ENCODE data around the gene TSEN15.

TSEN15 gene

DNA sequence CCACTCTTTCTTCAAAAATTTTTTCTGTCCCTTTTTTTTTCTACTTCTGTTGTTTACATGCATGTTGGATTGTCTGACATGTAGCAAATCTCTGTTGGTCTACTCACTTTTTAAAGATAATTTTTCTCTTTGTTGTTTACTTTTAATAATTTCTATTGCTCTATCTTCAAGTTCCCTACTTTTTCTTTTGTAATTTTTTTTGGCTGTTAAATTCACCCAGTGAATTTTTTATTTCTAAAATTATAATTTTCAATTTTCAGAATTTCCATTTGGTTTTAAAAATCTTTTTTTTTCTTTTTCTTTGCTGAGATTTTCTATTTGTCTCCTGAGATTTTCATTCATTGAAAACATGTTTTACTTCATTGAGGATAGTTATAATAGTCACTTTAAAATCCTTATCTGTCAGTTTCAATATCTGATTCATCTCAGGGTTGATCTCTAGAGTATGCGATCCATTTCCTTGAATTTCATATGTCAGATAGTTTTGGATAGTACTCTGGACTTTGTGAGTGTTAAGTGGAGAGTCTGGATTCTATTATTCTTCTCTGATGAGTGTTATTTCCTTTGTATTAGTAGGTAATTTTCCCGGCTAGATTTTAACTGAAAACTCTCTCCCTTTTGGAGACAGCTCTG is 1.6 kb upstream of the TSEN15 start:
- DNase-seq = no peak
- in situ Hi-C loops (cut with MboI; ENCODE audit: low pct_unique_long_range_greater_than_20kb, low sequenced_read_pairs) = no loop called here

DNA sequence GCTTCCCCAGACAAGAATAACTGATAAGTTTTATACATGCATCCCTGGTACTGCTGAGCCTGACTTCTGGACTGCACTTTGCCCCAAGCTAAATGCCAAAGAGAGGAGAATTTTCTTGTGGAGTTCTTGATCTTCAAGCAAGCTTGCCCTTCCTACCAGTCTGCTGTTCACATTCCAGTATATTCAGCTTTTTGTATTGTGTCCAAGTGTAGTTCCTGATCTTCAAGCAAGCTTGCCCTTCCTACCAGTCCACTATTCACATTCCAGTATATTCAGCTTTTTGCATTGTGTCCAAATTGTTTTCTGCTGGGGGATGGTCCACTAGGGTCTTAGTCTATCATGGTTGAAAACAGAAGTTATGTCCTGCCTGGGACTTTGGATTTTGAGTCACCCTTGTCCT is 894 bp upstream of the TSEN15 start:
- in situ Hi-C loops (cut with MboI; ENCODE audit: low pct_unique_long_range_greater_than_20kb, low sequenced_read_pairs) = no loop called here
- no peak for DNase-seq

DNA sequence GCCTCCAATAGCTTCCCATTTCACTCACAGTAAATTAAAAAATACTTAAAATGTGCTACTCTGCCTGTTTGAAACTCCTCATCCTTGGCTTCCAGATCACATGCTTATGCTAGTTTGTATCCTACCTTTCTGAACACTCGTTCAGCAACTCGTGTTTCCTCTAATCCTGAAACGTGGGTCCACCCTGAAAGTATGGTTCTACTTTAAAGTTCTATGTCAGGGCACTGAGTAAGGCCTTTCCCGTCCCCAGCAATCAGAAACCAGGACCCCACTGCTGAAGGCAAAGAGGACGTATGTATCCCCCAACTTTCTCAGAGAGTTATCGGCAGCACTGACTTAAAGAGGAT is 419 bp upstream of the TSEN15 start:
- DNase-seq = no peak
- in situ Hi-C loops (cut with MboI; ENCODE audit: low pct_unique_long_range_greater_than_20kb, low sequenced_read_pairs) = no loop called here

DNA sequence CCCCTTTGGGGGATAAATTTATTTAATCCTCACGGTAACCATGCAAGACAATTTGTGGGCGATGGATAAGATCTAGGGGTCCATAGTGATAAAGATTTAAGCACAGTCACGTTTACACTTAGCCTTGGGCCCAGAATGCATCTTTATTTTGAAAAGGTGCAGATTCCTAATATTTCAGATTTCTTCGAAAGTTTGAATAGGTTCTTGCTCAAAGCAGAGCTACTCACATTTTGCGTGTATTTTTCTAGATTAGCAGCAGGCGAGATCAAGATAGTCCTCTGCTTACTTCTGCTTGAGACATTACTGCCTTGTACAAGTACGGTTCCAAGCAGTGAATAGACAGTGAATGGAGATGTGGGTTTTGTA is 647 bp downstream of the TSEN15 start:
- DNase-seq = no peak
- in situ Hi-C loops (cut with MboI; ENCODE audit: low pct_unique_long_range_greater_than_20kb, low sequenced_read_pairs) = no loop called here

DNA sequence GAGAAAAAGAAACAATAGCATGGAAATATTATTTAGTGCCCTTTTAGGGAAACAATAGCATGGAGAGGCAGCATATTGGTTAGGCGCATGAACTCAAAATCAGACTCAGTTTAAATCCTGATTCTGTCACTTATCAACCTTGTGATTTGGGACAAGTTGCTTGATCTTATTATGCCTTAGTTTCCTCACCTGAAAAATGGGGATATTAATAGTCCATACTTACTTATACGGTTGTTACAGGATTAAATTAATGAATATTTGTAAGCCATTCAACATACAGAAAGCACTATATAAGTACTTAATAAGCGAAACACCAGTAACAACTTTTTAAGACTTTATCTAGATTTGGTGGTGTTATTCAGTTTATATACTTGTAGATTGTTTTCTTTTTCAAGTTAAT is 1.2 kb downstream of the TSEN15 start:
- no peak for DNase-seq

DNA sequence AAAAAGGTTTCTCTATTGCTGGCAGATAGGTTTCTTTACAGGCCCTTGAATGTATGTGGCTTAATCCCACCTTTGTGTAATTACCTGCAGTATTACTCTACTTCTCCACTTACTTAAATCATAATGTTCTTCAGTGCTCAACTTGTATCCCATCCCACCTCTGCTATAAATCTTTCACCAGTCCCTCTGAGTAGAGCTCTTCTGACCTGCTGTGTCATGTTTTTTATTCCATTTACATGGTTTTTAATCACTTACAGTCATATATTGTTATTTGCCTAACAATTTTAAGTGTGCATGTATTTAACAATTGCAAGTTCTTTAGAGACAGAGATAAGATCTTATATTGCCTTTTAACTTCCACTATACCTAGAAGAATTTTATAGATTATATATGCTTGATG is 2.4 kb downstream of the TSEN15 start:
- in situ Hi-C loops (cut with MboI; ENCODE audit: low pct_unique_long_range_greater_than_20kb, low sequenced_read_pairs) = no loop called here
- DNase-seq = no peak

More for the DNA sequence above, 1.2 kb downstream of the TSEN15 start:
- in situ Hi-C loops (cut with MboI; ENCODE audit: low pct_unique_long_range_greater_than_20kb, low sequenced_read_pairs) = no loop called here

DNA sequence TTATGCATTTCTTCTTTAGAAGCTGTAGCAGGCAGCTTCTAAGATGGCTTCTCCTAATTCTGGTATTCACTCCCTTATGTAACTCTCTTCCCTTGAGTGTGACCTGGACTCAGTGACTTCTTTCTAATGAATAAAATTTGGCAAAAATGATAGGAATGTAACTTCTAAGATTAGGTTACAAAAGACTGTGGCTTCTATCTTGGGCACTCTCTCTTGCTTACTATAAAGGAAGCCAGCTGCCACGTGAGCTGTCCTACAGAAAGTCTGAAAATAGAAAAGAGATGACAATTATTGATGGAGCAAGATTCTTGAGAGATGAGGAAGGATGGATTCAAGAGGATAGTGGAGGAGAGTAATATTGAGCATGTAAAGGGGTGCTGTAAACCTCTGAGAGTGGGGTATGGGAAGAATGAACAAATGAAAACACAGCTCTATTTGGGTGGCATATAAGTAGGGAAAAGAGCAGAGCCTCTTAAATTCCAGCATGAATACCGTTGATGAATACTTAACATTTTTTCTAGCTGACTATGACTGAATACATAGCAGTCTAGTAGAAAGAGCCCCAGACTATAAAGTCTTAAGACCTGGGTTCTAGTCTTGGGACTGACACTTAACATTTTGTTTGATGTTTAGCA is 5.5 kb downstream of the TSEN15 start:
- in situ Hi-C loops (cut with MboI; ENCODE audit: low pct_unique_long_range_greater_than_20kb, low sequenced_read_pairs) = no loop called here
- no peak for DNase-seq

DNA sequence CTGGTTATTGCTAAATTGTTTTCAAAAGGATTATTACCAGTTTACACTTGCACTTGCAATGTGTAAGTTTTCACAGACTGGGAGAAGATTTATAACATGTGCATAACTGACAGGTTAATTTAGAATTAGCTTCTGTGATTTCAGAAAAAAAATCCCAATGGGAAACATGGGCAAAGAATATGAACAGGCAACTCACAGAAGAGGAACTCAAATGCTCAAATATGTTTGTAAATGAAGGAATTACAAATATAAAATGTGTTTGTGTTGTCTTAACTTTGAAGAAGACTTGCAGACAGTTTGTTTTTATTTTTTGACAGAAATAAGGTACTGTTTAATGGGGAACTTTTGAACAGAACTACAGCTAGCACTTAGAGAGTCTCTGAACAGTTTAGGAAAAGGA is 8.4 kb downstream of the TSEN15 start:
- DNase-seq = no peak

DNA sequence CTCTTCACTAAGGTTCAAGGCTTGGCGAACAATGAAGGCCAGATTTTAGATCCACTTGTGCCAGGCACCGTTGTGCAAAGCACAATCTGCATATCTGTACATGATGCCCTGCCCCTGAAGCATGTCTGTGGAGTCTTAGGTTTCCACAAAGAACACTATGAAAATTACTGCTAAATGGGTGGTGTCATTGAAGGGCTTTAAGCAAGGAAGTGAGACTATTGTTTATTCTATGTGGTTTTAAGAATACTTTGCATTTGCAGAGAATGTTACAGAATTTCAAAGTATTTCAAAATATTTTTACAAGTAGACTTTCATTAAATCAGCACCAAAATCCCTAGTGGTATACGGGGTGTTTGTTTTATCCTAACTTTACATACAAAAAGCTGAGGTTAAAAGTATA is 8.8 kb downstream of the TSEN15 start:
- in situ Hi-C loops (cut with MboI; ENCODE audit: low pct_unique_long_range_greater_than_20kb, low sequenced_read_pairs) = no loop called here
- DNase-seq = no peak

More for the DNA sequence above, 8.4 kb downstream of the TSEN15 start:
- in situ Hi-C loops (cut with MboI; ENCODE audit: low pct_unique_long_range_greater_than_20kb, low sequenced_read_pairs) = no loop called here

DNA sequence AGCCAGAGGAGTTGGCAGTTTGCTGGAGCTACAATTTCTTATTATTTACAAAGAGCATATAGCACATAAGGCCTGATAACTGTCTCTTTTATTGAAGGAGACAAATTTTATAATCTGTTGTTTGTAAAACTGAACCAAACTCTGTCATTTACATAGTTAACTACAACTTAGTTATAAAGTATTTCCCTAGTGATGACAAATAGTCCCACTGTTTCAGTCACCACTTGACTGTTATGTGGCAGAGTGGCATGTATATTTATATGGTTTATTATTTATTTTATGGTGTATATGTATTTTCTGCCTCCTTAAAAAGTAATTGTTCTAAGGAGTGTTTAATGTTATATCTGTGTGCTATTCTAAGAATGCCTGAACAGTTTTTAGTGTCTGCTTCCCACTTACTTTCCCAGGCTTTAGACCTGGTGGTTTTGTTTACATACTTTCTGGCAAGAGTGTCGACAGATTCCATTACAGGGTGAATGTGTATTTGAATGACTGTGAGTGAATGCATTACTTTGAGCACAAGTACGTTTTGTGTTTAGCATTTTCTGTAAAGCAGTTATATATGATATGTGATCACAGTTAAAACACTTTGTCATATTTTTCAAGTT is 10.0 kb downstream of the TSEN15 start:
- no peak for DNase-seq
- in situ Hi-C loops (cut with MboI; ENCODE audit: low pct_unique_long_range_greater_than_20kb, low sequenced_read_pairs) = no loop called here

DNA sequence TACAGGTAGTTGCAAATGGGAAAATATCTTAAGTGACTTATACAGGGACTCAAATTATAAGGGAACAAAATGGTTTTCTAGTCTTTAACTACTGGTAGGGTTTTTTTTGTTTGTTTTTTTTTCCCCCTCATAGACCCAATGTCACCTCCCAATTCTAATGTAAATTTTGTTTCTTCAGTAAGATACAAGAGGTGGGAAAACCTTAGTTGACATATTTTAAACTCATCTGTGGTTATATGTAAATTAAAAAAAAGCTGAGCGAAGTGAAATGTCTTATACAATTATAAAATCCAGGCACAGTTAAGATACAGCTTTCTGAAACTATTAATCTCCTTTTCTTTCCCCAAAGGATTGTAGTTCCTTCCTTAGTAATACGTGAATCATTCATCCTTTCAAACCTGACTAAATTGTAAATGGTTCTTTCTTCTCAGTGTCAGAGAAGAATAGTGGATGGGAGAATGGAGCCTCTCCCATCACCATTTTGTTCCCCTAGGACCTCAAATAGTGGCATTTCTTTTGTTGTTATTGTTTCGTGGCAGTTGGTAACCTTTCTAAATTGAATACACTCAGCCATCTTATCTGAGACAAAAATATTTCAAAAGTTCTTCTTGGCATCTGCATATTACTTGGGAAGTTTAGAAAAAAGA is 11.2 kb downstream of the TSEN15 start:
- no peak for DNase-seq
- in situ Hi-C loops (cut with MboI; ENCODE audit: low pct_unique_long_range_greater_than_20kb, low sequenced_read_pairs) = no loop called here

DNA sequence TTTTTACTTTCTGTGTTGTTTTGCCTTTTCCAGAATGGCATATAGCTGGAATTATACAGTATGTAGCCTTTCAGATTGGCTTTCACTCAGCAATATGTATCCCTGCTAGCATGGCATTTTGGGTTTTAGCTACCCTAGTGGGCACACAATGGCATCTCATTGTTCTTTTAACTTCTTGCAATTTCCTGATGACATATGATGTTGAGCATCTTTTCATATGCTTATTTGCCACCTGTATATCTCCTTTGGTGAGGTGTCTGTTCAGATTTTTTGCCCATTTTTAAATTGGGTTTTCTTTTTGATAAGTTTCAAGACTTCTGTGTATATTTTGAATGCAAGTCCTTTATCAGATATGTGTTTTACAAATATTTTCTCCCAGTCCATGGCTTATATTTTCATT is 14.0 kb downstream of the TSEN15 start:
- in situ Hi-C loops (cut with MboI; ENCODE audit: low pct_unique_long_range_greater_than_20kb, low sequenced_read_pairs) = no loop called here
- DNase-seq = no peak

DNA sequence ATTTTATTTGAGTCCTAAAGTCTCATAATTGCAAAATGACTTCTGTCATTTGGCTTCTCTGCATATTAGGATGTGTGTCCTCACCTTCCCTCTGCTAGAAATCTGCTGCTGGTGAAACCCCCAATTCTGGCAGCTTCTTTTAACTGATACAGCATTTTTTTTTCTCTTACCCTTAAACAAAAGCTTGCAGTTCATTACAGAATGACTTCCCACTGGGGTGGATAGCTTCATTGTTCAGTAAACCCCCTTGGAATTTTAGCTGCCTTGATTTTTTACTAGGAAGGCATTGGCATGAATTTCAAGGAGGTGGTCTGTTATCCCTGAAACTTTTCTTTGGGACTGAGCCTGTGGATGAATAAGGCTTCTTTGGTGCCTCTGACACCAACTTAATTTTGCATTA is 16.8 kb downstream of the TSEN15 start:
- in situ Hi-C loops (cut with MboI; ENCODE audit: low pct_unique_long_range_greater_than_20kb, low sequenced_read_pairs) = no loop called here
- DNase-seq = no peak

DNA sequence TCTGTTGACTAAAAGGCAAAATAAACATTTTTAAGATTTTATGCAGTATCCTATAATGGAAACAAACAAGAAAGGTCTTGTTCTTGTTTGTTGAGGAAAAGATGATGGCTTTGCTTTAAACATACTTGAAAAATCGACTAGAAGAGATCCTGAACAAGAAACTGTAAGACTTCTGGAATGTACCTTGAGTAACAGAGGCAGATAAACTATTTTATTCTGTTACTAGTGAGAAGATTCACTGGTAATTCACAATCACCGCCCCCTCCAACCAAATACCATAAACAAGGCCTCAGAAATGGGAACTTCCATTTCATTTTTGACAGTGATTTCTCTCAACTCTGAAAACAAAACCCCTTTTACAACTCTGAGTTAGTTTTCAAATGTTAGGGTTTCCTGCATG is 18.1 kb downstream of the TSEN15 start:
- DNase-seq = no peak

DNA sequence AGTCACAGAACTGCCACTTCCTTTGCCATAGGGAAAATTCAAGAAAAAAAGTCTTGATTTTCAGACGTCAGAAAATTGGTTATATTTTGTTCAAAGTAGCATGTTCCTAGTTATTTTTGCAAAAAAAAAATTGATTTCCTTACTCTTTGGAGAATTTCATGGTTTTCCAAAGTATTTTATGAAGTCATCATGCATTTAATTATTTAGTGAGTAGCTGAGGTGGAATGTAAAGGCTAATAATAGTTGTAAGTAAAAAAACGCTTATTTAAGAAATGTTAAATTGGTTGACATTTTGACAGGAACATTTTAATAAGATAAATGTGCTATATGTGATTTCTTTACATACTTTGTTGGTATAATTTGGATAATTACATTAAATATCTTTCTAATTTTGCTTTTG is 20.8 kb downstream of the TSEN15 start:
- DNase-seq = no peak
- in situ Hi-C loops (cut with MboI; ENCODE audit: low pct_unique_long_range_greater_than_20kb, low sequenced_read_pairs) = no loop called here

More for the DNA sequence above, 18.1 kb downstream of the TSEN15 start:
- in situ Hi-C loops (cut with MboI; ENCODE audit: low pct_unique_long_range_greater_than_20kb, low sequenced_read_pairs) = no loop called here

DNA sequence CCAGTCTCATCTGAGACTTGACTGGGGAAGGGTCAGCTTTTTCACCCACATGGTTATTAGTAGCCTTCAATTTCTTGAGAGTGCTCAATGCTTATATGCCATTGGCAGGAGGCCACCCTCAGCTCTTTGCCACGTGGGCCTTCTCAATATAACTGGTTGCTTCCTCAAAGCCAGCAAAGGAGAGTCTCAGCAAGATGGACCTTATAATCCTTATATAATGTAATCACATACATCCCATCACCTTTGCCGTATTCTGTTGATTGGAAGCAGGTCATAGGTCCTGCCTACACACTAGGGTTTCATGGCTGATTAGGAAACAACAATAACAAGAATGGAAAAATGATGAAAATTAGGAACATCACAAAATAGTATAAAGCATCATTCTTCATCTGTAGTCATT is 22.9 kb downstream of the TSEN15 start:
- DNase-seq = no peak
- in situ Hi-C loops (cut with MboI; ENCODE audit: low pct_unique_long_range_greater_than_20kb, low sequenced_read_pairs) = no loop called here

DNA sequence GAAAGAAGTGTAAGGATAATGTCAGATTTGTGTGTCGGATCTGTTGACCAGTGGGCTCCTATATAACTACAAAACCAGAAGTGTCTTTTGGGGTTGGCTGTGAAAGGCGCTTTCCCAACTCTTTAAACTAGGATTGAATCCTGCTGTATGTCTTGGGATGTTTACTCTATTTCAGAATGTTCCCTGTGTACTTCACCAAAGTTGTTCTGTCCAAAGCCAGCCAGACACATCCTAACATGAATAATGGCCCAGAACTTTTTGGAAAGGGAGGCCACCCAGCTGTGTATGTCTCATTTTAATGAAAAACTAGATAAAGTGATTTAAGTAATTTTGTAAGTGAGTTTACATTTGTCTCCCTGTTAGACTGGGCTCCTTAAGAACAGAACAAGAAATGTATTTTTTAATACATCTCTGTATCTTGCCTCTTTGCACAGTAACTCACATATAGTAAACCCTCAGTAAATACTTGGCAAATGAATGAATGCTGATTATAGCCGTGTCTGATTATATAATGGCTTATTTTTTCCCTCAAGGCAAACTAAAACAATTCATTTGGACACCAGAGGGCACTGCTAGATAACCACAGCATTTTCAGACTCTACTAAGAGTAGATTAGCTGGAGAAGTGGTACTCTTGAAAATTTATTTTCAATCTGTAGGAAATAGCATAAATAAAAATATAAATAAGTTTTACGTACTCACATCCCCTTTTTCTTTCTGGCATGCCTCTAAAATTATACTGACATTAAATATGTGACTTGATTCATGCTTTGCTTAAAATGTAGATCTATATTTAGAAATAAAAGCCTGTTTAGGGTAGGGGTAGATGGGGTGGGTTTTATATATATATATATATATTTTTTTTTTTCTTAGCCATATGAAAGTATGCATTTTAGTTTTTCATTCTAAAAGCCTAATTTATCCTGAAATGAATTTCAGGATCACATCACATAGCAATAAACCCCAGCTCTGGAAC is 23.8 kb downstream of the TSEN15 start:
- in situ Hi-C loops (cut with MboI; ENCODE audit: low pct_unique_long_range_greater_than_20kb, low sequenced_read_pairs) = loop anchor here (25.0 kb wide), 2 partner anchors 137 to 587 kb away; no protein-coding TSS in a partner anchor
- peak; percentile 81 for DNase-seq

DNA sequence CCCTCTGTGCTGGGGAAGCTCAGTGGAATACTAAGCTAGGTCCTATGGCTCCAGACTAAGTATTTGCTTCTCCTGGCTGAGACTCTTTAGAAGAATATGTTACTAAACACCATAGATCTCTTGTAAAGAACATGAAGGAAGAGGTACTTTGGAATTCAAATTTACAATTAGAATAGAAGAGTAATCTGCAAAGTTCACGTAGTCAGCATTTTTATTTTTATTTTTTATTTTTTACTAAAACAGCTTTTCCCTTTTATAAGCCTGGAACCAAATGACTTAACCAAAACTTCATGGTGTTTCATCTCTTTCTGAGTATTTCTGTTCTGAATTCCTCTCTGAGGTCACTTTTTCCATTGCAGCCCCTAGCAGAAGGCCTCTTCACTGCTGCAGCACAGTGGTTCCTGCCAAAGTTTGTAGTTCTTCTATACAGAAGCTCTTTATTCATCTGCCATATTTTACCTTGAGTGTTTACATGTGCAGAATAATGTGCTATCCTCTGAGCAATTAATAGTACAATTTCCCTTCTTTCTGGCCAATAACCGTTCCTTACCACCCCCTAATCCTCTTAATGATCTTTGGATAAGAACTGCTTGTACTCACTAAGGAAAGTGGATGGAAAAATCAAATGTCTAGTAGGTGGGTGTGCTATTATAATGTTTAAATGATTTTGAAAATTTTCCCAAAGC is 27.2 kb downstream of the TSEN15 start:
- DNase-seq = no peak
- in situ Hi-C loops (cut with MboI; ENCODE audit: low pct_unique_long_range_greater_than_20kb, low sequenced_read_pairs) = loop anchor here (25.0 kb wide), 2 partner anchors 134 to 584 kb away; no protein-coding TSS in a partner anchor

DNA sequence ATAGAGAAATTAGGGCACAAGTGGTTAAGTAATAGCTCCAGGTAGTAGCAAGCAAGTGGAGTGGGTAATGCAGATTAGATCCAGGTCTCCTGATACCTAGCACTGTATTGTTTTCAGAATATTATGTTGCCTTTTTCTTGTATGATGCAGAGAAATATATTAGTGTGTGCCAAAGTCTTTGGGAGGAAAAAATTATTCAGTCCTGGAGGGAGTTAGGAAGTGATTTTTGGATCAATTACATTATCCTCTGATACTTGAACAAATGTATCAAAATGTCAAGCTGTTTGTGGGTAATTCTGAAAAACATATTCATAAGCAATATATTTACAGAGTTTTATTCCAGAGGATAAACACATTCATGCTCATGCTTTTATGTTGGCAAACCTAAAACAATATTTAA is 28.8 kb downstream of the TSEN15 start:
- no peak for DNase-seq
- in situ Hi-C loops (cut with MboI; ENCODE audit: low pct_unique_long_range_greater_than_20kb, low sequenced_read_pairs) = loop anchor here (25.0 kb wide), 2 partner anchors 132 to 582 kb away; no protein-coding TSS in a partner anchor

Data from KBM-7 (cell line).